A549 treated with dexamethasone at 1 μM for 4 hours (cell line): ENCODE data around the gene TSG101. TPM values are rescaled to one million over a fixed set of nuclear protein-coding genes. Genes with fewer than 3 reads are reported as not detected.

ENCODE experiments used
- total RNA-seq: library from RNA; stranded (reverse); fragments of 200-300 nt; extraction: Qiagen RNA extraction; gene quantifications from 5 replicates; pipeline ENCODE4 v1.2.3, GENCODE V29; 2022

Gene TSG101
- total RNA-seq: 104 to 121 TPM (median 106 TPM) in 5 replicates

GRCh38 chr11:18526521-18527296 is at the start of gene TSG101:
Gene TSG101, minus strand, starts transcription at chr11:18526942. Its CDS starts 126 bp downstream, at chr11:18526816.

GRCh38 chr11:18455686-18456372 is 70.9 kb downstream of the TSG101 start, which contains the start of gene LDHAL6A:
Gene LDHAL6A, plus strand, starts transcription at chr11:18455856. Its CDS starts 825 bp downstream, at chr11:18456681.

Other genes with a start within 250 kb of the TSG101 start
- 14.9 to 16.9 TPM (median 16.1 TPM) in 5 replicates for gene HPS5, start 204.8 kb downstream of the TSG101 start, total RNA-seq
- gene GTF2H1, start 204.4 kb downstream of the TSG101 start, total RNA-seq: 35.7 to 38.8 TPM (median 36.8 TPM) in 5 replicates
- 3,528 to 4,351 TPM (median 4,297 TPM) in 5 replicates for gene LDHA, start 132.4 kb downstream of the TSG101 start, total RNA-seq
- 0.10 to 0.23 TPM (median 0.14 TPM) in 4 of 5 replicates, not detected in the other for gene LDHC, start 114.6 kb downstream of the TSG101 start, total RNA-seq
- not detected in 5 replicates for gene LDHAL6A, start 71.1 kb downstream of the TSG101 start, total RNA-seq
- gene UEVLD, start 61.8 kb upstream of the TSG101 start, total RNA-seq: 16.6 to 24.4 TPM (median 21.5 TPM) in 5 replicates
- 1.3 to 4.2 TPM (median 1.9 TPM) in 5 replicates for gene MISFA, start 72.8 kb upstream of the TSG101 start, total RNA-seq
- 14.8 to 22.6 TPM (median 20.2 TPM) in 5 replicates for gene SPTY2D1, start 107.4 kb upstream of the TSG101 start, total RNA-seq
- 0.18 to 0.47 TPM (median 0.34 TPM) in 5 replicates for gene TMEM86A, start 171.8 kb upstream of the TSG101 start, total RNA-seq
- not detected in 5 replicates for gene IGSF22, start 199.2 kb upstream of the TSG101 start, total RNA-seq